H9 (cell line): ENCODE data around the gene RHOA. TPM values are rescaled to one million over a fixed set of nuclear protein-coding genes. Genes with fewer than 3 reads are reported as not detected.

Experiments
- DNase-seq: peaks from one replicate; pipeline ENCODE4 v3.0.0-alpha.2; 2017
- H2AFZ ChIP-seq: one replicate; pipeline ENCODE4 v1.6.1; 2013; ENCODE audit warnings: mild to moderate bottlenecking, low read length, control low read depth, moderate library complexity
- H2AK5ac ChIP-seq: 2 replicates; pipeline ENCODE4 v1.6.1; 2013; ENCODE audit warnings: low read length, control low read depth, mixed read lengths; ENCODE audit not compliant: insufficient read length
- H2BK120ac ChIP-seq: one replicate; pipeline ENCODE4 v1.6.1; 2013; ENCODE audit warnings: low read depth, mild to moderate bottlenecking, low read length, control low read depth, inconsistent platforms; ENCODE audit not compliant: poor library complexity, severe bottlenecking
- H2BK12ac ChIP-seq: 2 replicates; pipeline ENCODE4 v1.6.1; 2013; ENCODE audit warnings: low read length, control low read depth, mixed read lengths, low read depth; ENCODE audit not compliant: insufficient read length
- H2BK15ac ChIP-seq: 2 replicates; pipeline ENCODE4 v1.6.1; 2013; ENCODE audit warnings: low read depth, low read length, control low read depth
- H2BK20ac ChIP-seq: one replicate; pipeline ENCODE4 v1.6.1; 2013; ENCODE audit warnings: low read depth, mild to moderate bottlenecking, low read length, control low read depth, inconsistent platforms; ENCODE audit not compliant: poor library complexity, severe bottlenecking
- H2BK5ac ChIP-seq: 2 replicates; pipeline ENCODE4 v1.6.1; 2013; ENCODE audit warnings: low read length, control low read depth, mixed read lengths; ENCODE audit not compliant: insufficient read length
- H3K14ac ChIP-seq: 2 replicates; pipeline ENCODE4 v1.6.1; 2013; ENCODE audit warnings: low read length, control low read depth; ENCODE audit not compliant: insufficient read depth
- H3K18ac ChIP-seq: 2 replicates; pipeline ENCODE4 v1.6.1; 2013; ENCODE audit warnings: low read depth, mild to moderate bottlenecking, mixed read lengths, low read length, control low read depth; ENCODE audit not compliant: insufficient read length
- H3K23ac ChIP-seq: 2 replicates; pipeline ENCODE4 v1.6.1; 2013; ENCODE audit warnings: low read length, control low read depth, mixed read lengths, low read depth; ENCODE audit not compliant: insufficient read length
- H3K23me2 ChIP-seq: 2 replicates; pipeline ENCODE4 v1.6.1; 2013; ENCODE audit warnings: low read depth, mild to moderate bottlenecking, mixed read lengths, low read length, control low read depth; ENCODE audit not compliant: insufficient read length, poor library complexity, severe bottlenecking
- H3K27ac ChIP-seq: 2 replicates; pipeline ENCODE4 v1.5.1; 2013; ENCODE audit warnings: low read length, control low read depth, mixed read lengths, low read depth; ENCODE audit not compliant: insufficient read length
- H3K27me3 ChIP-seq: 2 replicates; pipeline ENCODE4 v1.6.1; 2013; ENCODE audit warnings: low read length, control low read depth, inconsistent platforms; ENCODE audit not compliant: insufficient read depth
- H3K4ac ChIP-seq: 2 replicates; pipeline ENCODE4 v1.6.1; 2013; ENCODE audit warnings: low read depth, mild to moderate bottlenecking, control low read depth, inconsistent platforms, low read length, moderate library complexity
- H3K4me1 ChIP-seq: 2 replicates; pipeline ENCODE4 v1.6.1; 2013; ENCODE audit warnings: low read length, control low read depth, inconsistent platforms; ENCODE audit not compliant: insufficient read depth
- H3K4me2 ChIP-seq: 2 replicates; pipeline ENCODE4 v1.6.1; 2013; ENCODE audit warnings: low read length, control low read depth, mixed read lengths; ENCODE audit not compliant: insufficient read length, insufficient read depth
- H3K56ac ChIP-seq: 2 replicates; pipeline ENCODE4 v1.6.1; 2013; ENCODE audit warnings: low read depth, mild to moderate bottlenecking, mixed read lengths, low read length, control low read depth; ENCODE audit not compliant: insufficient read length
- H3K79me1 ChIP-seq: 2 replicates; pipeline ENCODE4 v1.6.1; 2013; ENCODE audit warnings: low read depth, mild to moderate bottlenecking, moderate library complexity, low read length, control low read depth, inconsistent platforms; ENCODE audit not compliant: insufficient read depth, poor library complexity, severe bottlenecking
- H3K79me2 ChIP-seq: 2 replicates; pipeline ENCODE4 v1.6.1; 2013; ENCODE audit warnings: low read length, control low read depth, inconsistent platforms; ENCODE audit not compliant: insufficient read depth
- H3K9ac ChIP-seq: 2 replicates; pipeline ENCODE4 v1.6.1; 2013; ENCODE audit warnings: low read length, control low read depth, mixed read lengths; ENCODE audit not compliant: insufficient read length; ENCODE audit errors: extremely low read depth
- H3K9me3 ChIP-seq: one replicate; pipeline ENCODE4 v1.6.1; 2013; ENCODE audit warnings: low read depth, low read length, inconsistent platforms; ENCODE audit not compliant: control insufficient read depth
- H3T11ph ChIP-seq: one replicate; pipeline ENCODE4 v1.6.1; 2013; ENCODE audit warnings: mild to moderate bottlenecking, low read length, control low read depth, inconsistent platforms
- H4K20me1 ChIP-seq: one replicate; pipeline ENCODE4 v1.6.1; 2013; ENCODE audit not compliant: control insufficient read depth, insufficient read length, insufficient read depth
- H4K5ac ChIP-seq: 2 replicates; pipeline ENCODE4 v1.6.1; 2013; ENCODE audit warnings: low read depth, mild to moderate bottlenecking, mixed read lengths, low read length, control low read depth; ENCODE audit not compliant: insufficient read length
- H4K8ac ChIP-seq: replicated peaks from 2 replicates; pipeline ENCODE4 v1.6.1; 2013; ENCODE audit warnings: low read length, control low read depth, mixed read lengths, low read depth; ENCODE audit not compliant: insufficient read length
- H4K91ac ChIP-seq: 2 replicates; pipeline ENCODE4 v1.6.1; 2013; ENCODE audit warnings: low read depth, mild to moderate bottlenecking, moderate library complexity, mixed read lengths, low read length, control low read depth; ENCODE audit not compliant: insufficient read length
- H3K27ac Mint-ChIP-seq, 3 experiments: 2 replicates in 2 of 3; 3 replicates in 1 of 3; pipeline ENCODE4 v1.8.0; 2020 to 2021; ENCODE audit warnings: mixed read lengths in 3 of 3, mild to moderate bottlenecking in 1 of 3, moderate library complexity in 1 of 3
- H3K27me3 Mint-ChIP-seq: 2 replicates; pipeline ENCODE4 v1.8.0; 2021; ENCODE audit warnings: low read depth, mild to moderate bottlenecking, moderate library complexity, mixed read lengths
- H3K36me3 Mint-ChIP-seq, 3 experiments: 2 replicates in 2 of 3; 3 replicates in 1 of 3; pipeline ENCODE4 v1.8.0; 2020 to 2021; ENCODE audit warnings: low read depth in 3 of 3, mixed read lengths in 3 of 3; ENCODE audit not compliant: insufficient read depth in 1 of 3
- H3K4me1 Mint-ChIP-seq, 2 experiments: 2 replicates each; pipeline ENCODE4 v1.8.0; 2020; ENCODE audit warnings: mixed read lengths in 2 of 2
- H3K4me3 Mint-ChIP-seq, 2 experiments: 2 replicates in 1 of 2; 3 replicates in 1 of 2; pipeline ENCODE4 v1.8.0; 2020 to 2021; ENCODE audit warnings: mild to moderate bottlenecking in 2 of 2, mixed read lengths in 2 of 2, moderate library complexity in 1 of 2
- H3K9me3 Mint-ChIP-seq, 2 experiments: 2 replicates in 1 of 2; 3 replicates in 1 of 2; pipeline ENCODE4 v1.8.0; 2020; ENCODE audit warnings: mild to moderate bottlenecking in 2 of 2, mixed read lengths in 2 of 2, moderate library complexity in 1 of 2
- WGBS: extraction: QIAGEN DNeasy Blood & Tissue Kit; methylation state at CpG from one replicate; pipeline ENCODE4 v1.1.7; 2013; ENCODE audit warnings: missing lambda C conversion rate, low lambda C conversion rate, mixed read lengths; ENCODE audit not compliant: insufficient read length; ENCODE audit errors: extremely low coverage; 5-methylcytosine and 5-hydroxymethylcytosine counted together
- total RNA-seq: library from RNA; stranded (reverse); gene quantifications from 2 replicates; pipeline ENCODE4 v1.2.1, GENCODE V29; 2021
- TF ChIP-seq, protein P1 (sequence below): fragments of 200-600 bp; sonication (generic); conservative IDR thresholded peaks from 3 replicates; pipeline ENCODE4 v1.8.0; 2021; ENCODE audit warnings: antibody characterized with exemption, mild to moderate bottlenecking

The RHOA gene
- total RNA-seq, 1 experiment from 2014 or later = 403 TPM

DNA sequence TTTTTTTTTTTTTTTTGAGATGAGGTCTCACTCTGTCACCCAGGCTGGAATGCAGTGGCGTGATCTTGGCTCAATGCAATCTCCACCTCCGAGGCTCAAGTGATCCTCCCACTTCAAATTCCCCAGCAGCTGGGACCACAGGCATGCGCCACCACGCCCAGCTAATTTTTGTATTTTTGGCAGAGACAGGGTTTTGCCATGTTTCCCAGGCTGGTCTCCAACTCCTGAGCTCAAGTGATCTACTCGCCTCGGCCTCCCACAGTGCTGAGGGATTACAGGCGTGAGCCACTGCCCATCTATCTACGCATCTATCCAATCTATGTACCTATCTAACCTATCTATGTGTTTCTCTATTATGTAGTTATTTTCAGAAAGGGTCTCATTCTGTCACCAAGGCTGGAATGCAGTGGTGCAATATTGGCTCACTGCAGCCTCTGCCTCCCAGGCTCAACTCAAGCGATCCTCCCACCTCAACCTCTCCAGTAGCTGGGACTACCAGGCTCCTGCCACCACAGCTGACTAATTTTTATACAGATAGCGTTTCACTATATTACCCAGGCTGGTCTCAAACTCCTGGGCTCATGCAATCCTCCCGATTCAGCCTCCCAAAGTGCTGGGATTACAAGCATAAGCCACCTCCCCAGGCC is 33.4 kb downstream of the RHOA start:
- H3K4ac ChIP-seq = no peak overlapping the region
- H3K9me3 ChIP-seq = no peaks in the 10 kb centered on the region
- Mint-ChIP-seq H3K4me1 (peaks cover 8 to 9% of the 10 kb centered on the region in 2 experiments; a peak in 3 of 4 replicates), H3K27ac (peak overlapping the region in 2 of 3 experiments; percentile 15 to 77; a peak in 2 of 7 replicates), H3K27me3 (no peaks in the 10 kb centered on the region), H3K9me3 (no peaks in the 10 kb centered on the region), H3K36me3 (peaks cover 16 to 24% (median 23%) of the 10 kb centered on the region in 3 experiments), H3K4me3 (no peak overlapping the region)
- H3K18ac ChIP-seq = no peak overlapping the region
- H2BK20ac ChIP-seq = no peak overlapping the region
- no peaks in the 10 kb centered on the region for H4K20me1 ChIP-seq
- H3K27ac ChIP-seq = no peak overlapping the region
- H3K27me3 ChIP-seq = no peaks in the 10 kb centered on the region; the same call in 1 of the 2 replicates
- no peak overlapping the region for H2BK5ac ChIP-seq
- H3K56ac ChIP-seq = no peak overlapping the region
- DNase-seq = no peak
- H3K79me2 ChIP-seq = peaks cover 25% of the 10 kb centered on the region; the same call in 1 of the 2 replicates
- H4K91ac ChIP-seq = no peak overlapping the region
- no CpG with 5 or more reads among the region's 11 CpGs for WGBS
- no peak overlapping the region for H2BK15ac ChIP-seq
- no peak overlapping the region for H4K5ac ChIP-seq
- H3K23ac ChIP-seq = no peak overlapping the region
- peaks cover 21% of the 10 kb centered on the region for H3K79me1 ChIP-seq
- H3T11ph ChIP-seq = no peak overlapping the region
- H2BK12ac ChIP-seq = no peak overlapping the region
- no peak overlapping the region for H4K8ac ChIP-seq
- no peak overlapping the region for H3K4me2 ChIP-seq
- no peak overlapping the region for H2AFZ ChIP-seq
- H3K9ac ChIP-seq = no peak overlapping the region
- TF ChIP-seq, protein P1, sequence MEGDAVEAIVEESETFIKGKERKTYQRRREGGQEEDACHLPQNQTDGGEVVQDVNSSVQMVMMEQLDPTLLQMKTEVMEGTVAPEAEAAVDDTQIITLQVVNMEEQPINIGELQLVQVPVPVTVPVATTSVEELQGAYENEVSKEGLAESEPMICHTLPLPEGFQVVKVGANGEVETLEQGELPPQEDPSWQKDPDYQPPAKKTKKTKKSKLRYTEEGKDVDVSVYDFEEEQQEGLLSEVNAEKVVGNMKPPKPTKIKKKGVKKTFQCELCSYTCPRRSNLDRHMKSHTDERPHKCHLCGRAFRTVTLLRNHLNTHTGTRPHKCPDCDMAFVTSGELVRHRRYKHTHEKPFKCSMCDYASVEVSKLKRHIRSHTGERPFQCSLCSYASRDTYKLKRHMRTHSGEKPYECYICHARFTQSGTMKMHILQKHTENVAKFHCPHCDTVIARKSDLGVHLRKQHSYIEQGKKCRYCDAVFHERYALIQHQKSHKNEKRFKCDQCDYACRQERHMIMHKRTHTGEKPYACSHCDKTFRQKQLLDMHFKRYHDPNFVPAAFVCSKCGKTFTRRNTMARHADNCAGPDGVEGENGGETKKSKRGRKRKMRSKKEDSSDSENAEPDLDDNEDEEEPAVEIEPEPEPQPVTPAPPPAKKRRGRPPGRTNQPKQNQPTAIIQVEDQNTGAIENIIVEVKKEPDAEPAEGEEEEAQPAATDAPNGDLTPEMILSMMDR = no peak
- H2BK120ac ChIP-seq = no peak overlapping the region
- H2AK5ac ChIP-seq = no peak overlapping the region
- no peaks in the 10 kb centered on the region for H3K4me1 ChIP-seq
- H3K23me2 ChIP-seq = no peaks in the 10 kb centered on the region
- H3K14ac ChIP-seq = no peak overlapping the region
